GM18508 (cell line): ENCODE measurements around the gene KLF4.

ENCODE experiments used
- ATAC-seq: cut with Tn5 transposase; IDR thresholded peaks from one replicate; pipeline ENCODE4 v1.9.1; 2021; ENCODE audit warnings: moderate number of reproducible peaks; ENCODE audit not compliant: insufficient read depth, unreplicated experiment

The KLF4 gene

DNA sequence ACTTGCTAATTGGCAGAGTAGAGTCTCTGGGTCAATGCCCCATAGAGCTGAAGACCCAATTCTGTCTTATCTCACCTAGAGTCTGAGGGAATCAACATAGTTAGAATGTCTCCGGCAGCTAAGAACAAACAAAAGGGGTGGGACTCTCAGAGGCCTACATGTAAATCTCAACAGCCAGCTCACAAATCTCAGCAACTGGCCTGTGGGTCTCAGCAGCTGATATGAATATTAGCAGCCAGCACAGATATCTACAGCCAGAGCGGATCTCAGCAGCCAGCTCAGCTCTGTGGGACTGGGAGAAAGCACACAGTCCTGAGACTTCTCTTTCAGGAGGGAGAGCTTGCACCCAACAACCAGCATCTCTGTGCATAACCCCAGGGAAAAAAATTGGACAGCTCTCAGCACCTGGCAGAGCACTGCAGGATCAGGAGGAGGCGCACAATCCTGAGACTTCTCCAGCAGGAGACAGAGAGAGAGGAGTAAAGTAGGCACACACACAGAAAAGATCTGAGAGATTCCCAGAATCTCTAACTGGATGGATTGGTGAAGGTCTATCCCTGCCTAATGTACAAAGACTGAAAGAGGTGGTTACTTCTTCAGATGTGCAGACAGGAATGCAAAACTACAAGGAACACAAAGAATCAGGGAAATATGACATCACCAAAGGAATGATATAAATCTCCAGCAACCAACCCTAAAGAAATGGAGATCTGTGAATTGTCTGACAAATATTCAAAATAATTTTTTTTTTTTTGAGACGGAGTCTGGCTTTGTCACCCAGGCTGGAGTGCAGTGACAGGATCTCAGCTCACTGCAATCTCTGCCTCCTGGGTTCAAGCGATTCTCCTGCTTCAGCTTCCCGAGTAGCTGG lies 29.2 kb downstream of the KLF4 start:
- ATAC-seq = no peak

DNA sequence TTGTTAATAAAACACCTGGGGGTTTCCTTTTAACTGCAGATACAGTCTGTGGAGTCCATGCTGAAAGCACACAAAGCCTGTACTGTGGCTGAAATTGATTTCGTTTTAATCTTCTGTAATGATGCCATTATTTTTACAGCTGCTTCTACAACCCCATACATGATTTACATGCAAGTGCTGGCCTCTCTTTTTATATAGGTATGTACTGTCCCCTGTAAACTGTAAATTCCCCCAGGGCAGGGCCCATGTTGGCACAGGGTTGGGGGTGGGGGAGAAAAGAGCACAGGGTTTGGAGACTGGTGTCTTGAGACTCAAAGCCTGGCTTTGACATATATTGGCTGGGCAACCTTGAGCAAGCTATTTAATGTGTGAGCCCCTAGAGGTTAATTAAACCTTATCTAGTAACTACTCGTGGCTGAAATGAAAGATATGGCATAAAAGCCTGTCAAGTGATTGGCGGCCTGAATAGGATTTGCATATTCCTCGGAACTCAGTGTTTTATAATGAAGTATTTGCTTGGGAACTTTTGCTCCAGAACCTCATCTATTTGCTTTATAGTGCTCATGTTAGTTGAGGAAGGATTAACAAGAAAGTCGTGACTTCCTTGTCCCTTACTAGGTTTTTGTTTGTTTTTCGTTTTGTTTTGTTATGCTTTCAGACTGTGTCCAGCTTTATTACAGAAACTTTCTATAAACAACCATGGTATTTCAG lies 34.0 kb downstream of the KLF4 start:
- no peak for ATAC-seq

- no peak for ATAC-seq
Measured at GRCh38 chr9:107453479-107453878, 36.1 kb downstream of the KLF4 start.

DNA sequence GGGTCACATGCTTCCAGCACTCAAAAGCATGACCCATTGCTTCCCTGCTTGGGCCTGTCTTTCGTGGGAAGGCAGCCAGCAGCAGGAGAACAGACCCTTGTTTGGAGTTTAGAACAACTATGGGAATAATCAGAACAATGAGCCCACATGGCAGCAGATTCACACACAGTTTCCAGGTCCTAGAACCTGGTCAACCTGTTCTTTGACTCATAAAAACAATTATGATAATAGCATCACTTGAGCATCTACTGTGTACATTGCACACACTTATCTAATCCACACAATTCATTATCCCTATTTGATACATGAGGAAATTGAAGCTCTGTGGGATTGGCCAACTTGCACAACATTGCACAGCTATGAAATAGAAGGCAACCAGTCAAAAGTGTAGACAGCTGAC lies 41.7 kb downstream of the KLF4 start:
- ATAC-seq = no peak

DNA sequence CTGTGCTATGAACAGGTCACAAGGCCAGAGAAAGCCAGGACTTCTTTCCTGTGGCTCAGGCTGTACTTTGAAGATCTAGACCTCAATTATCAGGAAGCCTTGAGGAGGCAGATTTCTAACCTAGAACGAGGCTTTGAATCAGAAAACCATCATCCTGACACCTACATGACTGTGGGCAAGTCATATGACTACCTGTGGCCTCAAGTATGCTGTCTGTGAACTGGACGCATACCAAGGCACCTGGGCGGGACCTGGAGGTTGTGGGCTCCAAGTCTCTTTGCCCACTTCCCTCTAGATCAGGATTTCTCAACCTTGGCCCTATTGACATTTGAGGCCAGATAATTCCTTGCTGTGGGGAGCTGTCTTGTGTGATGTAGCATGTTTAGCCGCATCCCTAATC lies 42.5 kb downstream of the KLF4 start:
- ATAC-seq = no peak

GRCh38 chr9:107446491-107446890 lies 43.1 kb downstream of the KLF4 start:
- no peak for ATAC-seq

- ATAC-seq = no peak
Measured at GRCh38 chr9:107443786-107444185, 45.8 kb downstream of the KLF4 start.

- ATAC-seq = no peak
Measured at GRCh38 chr9:107439991-107440456, 49.5 kb downstream of the KLF4 start.

GRCh38 chr9:107438211-107439031 lies 51.1 kb downstream of the KLF4 start:
- no peak for ATAC-seq

- ATAC-seq = no peak
Measured at GRCh38 chr9:107437716-107438115, 51.9 kb downstream of the KLF4 start.

DNA sequence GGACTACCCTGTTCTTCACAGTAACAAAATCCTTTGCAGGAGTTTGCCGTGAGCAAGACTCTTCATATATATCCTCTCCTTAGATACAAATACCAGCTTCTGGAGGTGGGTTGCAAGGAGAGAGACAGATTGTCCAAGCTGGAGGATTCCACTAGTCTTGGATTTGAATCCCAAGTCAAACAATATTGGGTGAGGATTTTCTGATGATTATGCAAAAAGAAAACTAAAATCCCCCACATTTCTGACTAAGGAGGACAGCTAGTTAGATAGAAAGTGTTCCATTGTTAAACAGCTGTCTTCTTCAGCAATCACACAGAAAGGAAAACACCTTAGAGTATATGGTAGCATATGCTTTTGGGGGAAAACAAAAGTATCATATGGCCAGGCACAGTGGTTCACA lies 54.2 kb downstream of the KLF4 start:
- ATAC-seq = no peak
